Right kidney (tissue), 1 donor: ENCODE results near the gene ZMYM2.

ENCODE experiments used
- DNase-seq: peaks from one replicate; pipeline ENCODE4 v3.0.0-alpha.2; 2016

ZMYM2 gene

DNA sequence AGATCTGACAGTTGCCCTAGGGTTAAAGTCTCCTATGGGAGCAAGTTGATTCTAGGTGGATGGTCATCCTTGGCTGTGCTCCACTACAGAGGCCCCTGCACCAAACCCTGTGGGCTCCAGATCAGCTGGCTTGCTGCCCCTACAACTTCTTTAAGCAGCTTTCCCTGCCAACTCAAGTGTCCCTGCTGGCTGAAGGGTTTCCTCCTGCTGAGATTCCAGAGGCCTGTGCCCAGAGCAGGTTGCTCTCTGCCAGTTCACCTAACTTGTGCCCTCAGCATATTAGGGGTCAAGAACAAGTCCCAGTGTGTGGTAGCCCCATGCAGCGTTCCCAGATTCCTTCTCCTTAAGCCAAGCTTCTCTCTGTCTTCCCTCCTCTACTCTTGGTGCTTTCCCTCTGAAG, 85.6 kb downstream of the ZMYM2 start:
- no peak for DNase-seq

DNA sequence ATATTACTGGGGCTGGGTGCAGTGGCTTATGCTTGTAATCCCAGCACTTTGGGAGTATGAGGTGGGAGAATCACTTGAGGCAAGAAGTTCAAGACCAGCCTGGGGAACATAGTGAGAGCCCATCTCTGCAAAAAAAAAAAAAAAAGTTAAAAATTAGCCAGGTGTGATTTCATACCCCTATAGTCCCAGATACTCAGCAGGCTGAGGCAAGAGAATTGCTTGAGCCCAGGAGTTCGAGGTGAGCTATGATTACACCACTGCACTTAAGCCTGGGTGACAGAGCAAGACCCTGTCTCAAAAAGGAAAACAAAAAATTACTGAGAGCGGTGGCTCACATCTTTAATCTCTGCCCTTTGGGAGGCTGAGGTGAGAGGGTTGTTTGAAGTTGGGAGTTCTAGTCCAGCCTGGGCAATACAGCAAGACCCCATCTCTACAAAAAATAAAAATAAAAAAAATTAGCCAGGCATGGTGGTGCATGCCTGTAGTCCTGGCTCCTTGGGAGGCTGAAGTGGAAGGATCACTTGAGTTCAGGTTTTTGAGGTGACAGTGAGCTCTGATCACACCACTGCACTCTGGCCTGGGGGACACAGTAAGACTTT, 87.5 kb downstream of the ZMYM2 start:
- DNase-seq, result no peak

DNA sequence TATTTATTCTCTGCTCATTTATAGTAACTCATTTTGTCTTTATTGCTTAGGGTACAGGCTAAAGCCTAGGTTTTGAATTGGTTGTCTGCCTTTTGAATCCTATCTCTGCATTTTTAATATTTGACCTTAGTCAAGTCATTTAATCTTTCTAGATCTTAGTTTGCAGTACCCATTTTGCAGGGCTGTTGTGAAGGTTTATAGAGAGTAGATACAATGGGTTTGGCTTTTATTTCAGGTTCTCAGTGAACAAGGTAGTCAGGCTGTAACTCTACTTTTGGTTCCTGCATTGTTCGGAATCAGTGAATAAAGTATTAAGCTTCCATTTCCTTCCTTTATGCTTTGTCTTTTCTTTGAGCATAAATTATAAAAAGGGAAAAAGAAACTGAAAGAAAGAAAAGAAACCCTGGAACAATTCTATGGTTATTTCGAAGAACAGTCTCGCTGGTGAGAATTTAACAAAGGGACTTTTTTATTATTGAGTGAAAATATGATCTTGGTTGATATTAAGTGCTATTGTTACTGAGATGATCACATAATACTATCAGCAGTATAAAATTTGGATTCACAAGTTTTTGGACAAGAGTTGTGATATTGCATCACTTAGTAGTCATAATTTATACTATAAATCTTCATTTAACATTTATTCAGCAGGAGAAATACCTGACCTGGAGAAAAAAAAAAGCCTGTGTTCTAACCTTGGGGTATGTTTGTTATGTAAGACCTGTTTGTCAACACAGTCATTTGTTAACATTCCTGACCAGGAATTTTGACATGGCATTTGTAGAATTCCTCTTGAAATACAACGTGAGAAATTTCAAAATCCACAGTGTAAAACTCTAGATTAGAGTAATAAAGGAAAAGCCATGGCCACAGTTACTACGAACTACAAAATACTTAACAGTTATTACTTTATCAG, 91.3 kb downstream of the ZMYM2 start:
- no peak for DNase-seq

DNA sequence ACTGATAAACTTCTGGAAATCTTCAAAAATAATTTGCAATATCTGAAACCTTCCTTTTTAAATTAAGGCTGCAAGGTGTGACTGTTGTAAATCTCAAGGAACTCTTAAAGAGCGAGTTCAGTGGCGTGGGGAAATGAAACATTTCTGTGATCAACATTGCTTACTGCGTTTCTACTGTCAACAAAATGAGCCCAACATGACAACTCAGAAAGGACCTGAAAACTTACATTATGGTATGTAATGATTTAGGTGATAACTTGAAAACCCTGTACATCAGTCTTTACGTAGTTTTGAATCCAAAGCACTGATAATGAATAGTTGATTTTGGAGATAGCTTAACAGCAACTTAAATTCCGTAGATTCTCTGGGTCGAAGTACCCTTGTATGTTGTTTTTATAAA, 92.8 kb downstream of the ZMYM2 start:
- no peak for DNase-seq

DNA sequence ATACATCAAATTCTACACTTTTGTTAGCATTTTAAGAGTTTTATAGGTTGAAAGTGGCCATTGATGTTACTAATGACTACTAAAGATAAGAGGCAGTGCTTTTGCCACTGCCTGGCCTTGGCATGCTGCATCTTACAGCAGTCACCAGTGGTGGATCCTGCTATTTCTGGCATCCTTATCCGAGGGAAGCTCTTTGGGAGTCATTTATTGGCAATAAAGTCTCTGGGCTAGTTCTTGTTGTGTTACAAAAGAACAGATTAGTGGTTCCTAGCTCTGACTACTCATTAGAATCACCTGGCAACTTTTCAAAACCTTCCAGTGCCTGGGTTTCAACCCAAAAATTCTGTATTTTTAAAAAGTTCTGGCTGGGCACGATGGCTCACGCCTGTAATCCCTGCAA, 94.5 kb downstream of the ZMYM2 start:
- DNase-seq, result no peak

DNA sequence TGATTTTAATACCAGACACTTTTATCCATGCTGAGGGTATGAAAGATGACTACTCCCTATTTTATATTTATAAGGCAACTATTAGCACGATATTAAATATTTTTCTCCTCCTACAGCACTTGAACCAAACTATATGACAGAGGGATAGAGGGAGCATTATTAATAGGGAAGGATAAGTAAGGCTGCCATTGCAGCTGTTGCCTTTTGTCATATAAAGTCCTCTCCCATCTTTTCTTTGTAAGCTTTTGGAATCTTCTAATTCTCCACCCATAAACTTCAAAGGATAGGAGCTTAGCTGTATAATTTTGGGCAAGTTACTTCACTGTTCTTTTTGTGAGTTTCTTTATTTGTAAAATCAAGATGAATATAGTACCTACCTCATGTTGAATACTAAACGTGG, 95.4 kb downstream of the ZMYM2 start:
- no peak for DNase-seq

DNA sequence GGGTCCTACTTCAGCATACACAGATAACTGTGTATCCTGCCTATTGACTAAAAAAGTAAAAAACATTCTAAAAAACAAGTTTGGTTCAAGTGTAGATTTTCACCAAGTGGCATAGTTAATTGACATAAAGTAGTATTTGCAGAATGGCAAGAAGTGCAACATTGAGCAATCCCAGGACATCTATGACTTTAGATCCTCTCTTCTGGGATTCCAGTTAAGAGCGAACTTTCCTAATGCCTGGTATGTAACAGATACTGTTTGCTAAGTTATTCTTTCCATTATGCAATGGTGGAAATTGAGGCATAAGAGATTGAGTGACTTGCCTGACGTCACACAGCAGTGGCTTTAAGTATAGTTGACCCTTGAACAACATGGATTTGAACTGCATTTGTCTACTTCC, 96.1 kb downstream of the ZMYM2 start:
- no peak for DNase-seq

DNA sequence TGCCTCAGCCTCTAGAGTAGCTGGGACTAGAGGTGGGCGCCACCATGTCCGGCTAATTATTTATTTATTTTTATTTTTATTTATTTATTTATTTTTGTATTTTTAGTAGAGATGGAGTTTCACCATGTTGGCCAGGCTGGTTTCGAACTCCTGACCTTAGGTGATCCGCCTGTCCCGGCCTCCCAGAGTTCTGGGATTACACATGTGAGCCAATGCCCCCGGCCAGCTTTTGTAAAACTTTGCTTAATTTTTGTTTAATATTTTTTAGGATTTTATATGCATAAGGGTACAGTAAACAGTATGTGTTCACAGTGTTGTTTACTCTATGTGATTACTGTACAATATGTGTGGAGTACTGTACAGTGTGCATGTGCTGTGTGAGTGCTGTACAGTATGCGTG, 98.7 kb downstream of the ZMYM2 start:
- no peak for DNase-seq

DNA sequence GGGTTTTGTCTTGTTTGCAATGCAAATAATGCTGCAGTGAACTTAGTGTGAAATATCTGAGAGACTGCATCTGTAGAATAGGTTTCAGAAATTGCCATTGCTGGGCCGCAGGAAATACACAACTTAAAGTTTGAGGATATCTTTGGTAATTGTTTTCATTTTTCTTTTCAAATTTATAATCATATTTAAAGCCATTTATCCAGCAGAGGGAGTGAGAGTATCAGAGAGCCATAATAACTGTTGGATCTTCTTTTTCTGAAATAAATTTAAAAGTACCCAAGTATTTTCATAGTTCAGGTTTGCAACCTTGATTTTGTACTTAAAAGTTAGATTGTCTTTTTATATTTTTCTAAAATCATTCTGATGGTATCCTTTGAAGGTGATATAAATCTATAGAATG, 99.4 kb downstream of the ZMYM2 start:
- no peak for DNase-seq

DNA sequence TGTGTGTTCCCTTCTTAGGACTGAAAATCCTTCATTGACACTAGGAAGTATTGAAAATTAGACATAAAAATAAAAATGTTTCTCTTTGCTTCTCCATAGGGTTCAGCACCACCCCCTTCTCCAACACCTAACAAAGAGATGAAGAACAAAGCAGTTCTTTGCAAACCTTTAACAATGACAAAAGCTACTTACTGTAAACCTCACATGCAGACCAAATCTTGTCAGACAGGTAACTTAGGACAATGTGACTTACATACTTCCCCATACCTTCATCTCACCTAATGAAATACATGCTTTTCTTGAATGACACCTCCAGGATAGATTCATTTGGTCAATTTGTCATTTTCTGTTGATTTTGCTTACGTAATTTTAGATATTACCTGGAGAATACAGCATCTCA, 99.9 kb downstream of the ZMYM2 start:
- DNase-seq, result no peak

DNA sequence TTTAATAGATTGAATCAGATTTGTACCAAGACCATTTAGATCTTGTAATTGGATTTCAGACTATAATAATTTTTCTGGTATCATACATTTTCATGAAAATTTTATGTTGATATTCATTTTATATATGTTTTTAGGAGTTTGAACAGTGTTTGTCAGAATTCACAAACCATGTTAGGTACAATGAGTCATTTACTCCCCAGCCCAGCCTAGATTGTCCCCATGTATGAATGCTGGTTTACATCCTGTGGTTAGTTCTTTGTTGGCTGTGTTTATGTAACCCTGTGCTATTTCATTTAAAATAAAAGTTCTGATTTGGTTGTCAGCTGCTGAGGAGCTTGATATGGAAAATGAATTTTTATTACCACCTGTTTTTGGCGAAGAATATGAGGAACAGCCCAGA, 105.6 kb downstream of the ZMYM2 start:
- no peak for DNase-seq

DNA sequence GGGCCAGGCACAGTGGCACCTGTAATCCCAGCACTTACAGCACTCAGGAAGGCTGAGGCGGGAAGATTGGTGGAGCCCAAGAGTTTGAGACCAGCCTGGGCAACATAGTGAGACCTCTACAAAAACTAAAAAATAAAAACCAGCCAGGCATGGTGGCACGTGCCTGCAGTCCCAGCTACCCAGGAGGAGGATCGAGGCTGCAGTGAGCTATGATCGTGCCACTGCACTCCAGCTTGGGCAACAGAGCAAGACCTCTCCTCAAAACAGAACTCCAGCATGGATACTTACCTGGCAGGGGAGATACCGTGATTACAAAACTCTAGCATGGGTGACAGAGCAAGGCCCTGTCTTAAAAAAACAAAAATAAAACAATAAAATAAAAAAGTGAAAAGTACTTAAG, 107.0 kb downstream of the ZMYM2 start:
- no peak for DNase-seq

DNA sequence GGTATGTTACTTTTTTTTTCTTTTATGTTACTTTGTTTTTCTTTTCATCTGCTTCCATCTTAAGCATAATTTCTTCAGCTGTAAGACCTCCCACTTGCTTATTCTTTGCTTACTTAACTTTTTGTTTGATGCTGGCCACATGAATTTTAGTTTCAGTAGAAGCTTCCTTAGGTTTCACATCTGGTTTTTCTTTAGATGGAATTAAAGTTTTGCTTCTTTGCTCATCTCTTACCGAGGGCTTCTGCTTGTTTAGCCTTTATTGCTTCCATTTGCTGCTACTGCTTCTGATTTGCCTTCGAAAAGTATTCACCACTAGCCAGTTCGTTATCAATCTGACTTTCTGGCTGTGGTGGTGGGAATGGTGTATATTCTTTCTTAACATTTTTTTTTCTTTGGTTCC, 111.4 kb downstream of the ZMYM2 start:
- no peak for DNase-seq

DNA sequence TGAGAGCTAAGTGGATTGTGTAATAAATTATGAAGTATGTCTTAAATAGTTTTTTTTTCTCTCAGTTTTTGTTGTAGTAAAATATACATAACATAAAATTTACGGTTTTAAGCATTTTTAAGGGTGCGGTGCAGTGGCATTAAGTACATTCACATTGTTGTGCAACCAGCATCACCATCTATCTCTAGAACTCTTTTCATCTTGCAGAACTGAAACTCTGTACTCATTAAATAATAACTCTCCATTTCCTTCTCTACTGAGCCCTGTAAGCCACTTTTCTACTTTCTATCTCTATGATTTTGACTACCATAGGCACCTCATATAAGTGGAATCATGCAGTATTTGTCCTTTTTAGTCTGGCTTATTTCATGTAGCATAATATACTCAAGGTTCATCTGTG, 115.2 kb downstream of the ZMYM2 start:
- DNase-seq, result no peak

DNA sequence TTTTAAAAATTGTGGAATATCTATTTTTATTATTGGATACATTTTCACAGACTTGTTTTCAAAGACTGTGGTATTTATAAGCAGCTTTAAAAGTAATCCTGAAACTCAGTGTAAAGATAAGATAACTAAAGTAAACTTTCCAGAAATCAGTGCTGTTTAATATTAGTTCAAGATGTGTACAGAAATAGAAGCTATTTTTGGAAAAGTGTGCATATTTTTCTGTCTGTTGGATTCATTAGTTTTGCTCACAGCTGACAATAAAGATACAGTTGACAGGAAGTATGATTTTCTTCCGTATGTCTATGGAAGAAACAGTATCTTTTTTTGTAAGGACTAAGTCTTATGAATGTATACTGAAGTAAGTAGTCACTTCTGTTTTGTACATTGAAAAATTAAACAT, 116.4 kb downstream of the ZMYM2 start:
- DNase-seq, result no peak

DNA sequence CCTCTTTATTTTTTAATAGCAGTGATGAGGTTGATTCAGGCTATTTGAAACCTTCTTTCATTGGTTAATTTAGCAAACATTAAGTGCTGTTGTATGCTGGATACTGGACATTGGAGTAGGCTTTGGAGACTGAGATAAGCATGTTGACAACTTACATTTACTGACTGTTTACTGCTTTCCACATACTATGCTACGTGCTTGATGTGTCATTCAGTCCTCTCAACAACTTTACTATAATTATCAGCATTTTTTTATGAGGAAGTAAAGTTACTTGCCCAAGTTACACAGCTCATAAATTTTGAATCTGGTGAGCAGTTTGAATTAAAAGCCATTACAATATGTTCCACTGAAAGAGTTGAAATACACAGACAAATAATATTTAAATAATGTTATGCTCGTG, 118.6 kb downstream of the ZMYM2 start:
- no peak for DNase-seq

DNA sequence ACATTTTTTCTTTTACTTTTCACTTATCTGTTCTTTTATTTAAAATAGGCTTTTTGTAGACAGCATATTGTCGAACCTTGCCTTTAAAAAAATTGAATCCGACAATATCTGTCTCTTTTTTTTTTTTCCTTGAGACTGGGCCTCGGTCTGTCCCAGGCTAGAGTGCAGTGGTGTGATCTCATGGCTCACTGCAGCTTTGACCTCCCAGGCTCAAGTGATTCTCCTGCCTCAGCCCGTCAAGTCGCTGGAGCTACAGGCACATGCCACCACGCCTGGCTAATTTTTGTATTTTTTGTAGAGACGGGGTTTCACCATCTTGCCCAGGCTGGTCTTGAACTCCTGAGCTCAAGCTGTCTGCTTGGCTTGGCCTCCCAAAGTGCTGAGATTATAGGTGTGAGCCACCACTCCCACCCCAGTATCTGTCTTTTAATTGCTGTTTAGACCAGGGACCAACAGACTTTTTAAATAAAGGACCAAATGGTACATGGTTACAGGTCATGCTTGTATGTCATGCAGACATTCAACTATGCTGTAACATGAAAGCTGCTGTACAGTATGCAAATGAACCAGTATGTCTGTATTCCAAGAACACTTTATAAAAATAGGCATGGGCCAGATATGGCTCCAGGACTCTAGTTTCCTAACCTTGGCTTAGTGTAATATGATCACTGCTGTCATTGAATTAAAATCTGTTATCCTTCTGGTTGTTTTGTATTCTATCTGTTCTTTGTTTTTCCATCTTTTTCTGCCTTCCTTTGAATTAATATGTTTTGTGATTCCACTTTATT, 122.0 kb downstream of the ZMYM2 start:
- DNase-seq, result no peak

DNA sequence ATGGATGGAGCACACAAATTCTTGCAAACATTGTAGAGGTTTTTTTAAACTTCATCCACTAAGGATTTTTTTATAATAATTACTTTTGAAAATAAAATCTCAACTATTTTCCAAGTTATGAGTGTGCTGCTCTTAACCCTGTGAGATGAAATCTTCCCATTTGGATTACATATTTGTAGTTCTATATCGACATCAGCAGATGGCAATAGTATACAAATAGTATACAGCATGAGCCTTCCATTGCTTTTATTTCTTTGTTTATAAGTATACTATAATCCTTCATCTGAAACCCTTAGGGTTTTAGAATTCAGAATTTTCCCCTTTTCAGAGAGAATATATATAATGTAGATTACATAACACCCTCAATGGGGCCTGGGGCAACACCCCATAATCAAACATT, 131.8 kb downstream of the ZMYM2 start:
- DNase-seq, result no peak

DNA sequence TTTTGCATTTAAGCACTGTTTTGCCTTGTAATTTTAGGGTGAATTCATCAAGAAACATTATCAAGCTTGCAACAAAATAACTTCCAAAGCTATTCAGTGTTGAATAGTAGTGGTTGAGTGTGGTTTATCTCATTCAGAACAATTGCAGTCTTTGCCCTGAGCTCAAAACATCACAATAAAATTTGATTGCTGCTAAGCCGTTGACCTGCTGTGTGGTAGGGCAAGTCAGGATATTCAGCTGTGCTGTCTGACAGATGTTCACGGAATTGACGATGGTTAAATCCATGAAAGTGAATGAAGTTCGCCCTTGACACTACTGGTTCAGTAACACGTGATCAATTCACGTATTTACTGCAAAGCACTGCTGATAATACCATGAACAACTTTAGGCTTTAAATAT, 135.4 kb downstream of the ZMYM2 start:
- no peak for DNase-seq

DNA sequence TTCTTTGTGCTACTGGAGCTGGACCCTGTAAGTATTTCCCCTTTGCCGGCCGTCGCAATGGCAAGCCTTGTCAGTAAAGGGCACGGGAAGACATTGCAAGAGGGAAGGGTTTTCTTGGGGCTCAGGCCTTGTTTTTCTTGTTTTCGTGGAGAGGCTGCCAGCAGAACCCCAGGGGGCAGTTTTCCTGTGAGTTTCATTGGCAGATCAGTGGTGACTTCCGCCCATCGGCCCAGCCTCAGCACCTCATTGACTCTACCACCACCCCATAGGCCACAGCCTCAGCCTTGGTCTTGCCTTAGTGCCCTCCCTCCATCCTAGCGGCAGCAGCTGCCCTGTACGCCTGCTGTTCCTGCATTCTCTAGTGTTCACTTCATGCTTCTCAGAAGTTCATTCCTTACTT, 140.8 kb downstream of the ZMYM2 start:
- no peak for DNase-seq

DNA sequence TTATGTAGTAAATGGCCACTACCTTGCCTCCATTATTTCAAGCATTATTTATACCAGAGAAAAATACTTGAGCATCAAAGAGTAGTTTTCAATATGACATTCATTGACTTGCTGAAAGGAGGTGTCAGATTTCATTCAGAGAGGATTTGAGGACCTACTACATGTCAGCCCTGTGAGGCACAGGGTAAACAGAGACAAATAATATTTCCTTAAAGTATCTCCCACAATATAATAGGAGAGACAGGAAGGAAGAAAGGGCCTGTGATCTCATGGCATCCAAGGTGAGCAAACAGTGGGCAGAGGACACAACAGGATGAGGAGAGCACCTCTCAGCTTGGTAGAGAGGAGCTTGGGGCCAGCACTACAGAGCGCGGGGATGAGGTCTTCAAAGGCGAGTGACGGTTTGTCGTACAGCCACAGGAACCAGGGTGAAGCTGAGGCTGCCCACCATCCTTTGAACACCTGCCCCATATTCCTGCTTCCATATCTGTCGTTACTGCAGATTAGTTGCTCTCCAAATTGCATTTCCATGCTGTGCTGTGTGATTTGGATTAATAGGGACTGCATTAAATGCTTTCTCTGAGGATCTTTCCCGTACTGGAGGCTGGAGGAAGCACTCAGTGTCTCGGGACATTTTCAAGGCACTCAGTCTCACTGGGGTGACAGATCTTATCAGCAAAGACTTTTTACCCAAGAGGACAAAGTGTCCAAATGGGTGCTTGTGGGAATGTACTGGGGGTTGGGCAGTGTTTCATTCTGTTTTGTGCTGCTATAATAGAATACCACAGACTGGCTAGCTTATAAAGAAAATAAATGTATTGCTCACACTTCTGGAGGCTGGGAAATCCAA, 143.2 kb downstream of the ZMYM2 start:
- DNase-seq, result no peak

DNA sequence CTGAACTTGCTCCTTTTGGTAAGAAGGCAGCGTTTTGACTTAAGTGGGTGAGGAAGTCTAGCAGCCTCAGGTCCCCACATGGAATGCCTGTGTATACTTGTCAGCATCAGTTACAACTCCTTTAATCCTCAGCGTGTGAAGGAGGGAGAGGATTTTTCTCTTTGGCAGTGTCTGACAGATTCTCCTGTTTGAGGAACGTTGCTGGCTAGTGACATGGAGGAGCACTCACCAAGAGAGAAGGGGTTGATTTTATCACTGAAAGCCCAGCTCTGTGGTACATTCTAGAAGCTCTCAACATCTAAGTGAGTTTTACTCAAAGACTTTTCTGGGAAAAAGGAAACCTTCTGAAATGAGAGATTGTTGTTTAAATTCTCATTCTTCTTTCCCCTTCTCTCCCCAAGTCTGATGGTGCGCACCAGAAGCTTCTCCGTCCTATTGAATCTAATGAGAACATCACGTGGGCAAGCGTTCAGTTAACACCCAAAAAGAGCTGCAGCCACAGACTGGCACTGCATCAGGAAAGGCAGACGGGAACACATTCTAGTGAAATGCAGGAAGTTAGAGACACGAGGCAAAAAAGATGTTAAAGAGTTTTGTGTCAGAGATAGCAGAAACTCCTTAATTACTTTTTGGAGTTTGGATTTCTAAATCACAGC, 144.1 kb downstream of the ZMYM2 start:
- no peak for DNase-seq
